ENCODE measurements around the gene ERVK3-1.
"Not testable (repeated sequence)": the region's sequence is repeated elsewhere in the genome, so short reads cannot be mapped to it uniquely, and the experiment has no call there.

The ERVK3-1 gene

DNA sequence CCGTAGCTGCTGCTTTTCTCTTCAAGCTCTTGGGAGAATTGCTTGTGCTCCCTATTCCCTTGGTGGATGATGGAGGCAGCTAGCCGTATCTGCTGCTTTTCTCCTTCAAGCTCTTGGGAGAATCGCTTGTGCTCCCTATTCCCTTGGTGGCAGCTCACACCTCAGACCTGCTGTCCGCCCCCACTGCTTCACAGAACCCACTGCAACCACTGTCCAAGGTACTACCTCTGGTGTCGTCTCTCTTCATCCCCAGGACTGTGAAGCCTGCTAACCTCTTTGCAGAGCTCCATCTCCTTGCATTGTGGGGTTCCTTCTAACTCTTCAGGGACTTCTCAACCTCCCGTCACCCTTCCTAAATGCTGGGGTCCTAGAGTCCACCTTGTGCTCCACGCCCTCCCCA is 4.6 kb upstream of the ERVK3-1 start:
- DNase-seq (ENCODE audit: extremely low spot score): no peak
- CTCF ChIA-PET: no interaction called here
- POLR2A ChIA-PET: no interaction called here
- TF ChIP-seq L3MBTL2 (conservative IDR thresholded peaks at IDR 0.05) (no peak), FOXM1 (IDR thresholded peaks at IDR 0.05; ENCODE audit: borderline replicate concordance) (no peak), BHLHE40 (IDR thresholded peaks at IDR 0.05; ENCODE audit: borderline replicate concordance) (no peak), SUZ12 (IDR thresholded peaks at IDR 0.05) (no peak), FOXA1 (IDR thresholded peaks at IDR 0.05) (no peak), TARDBP (IDR thresholded peaks at IDR 0.05) (no peak), ELF4 (IDR thresholded peaks at IDR 0.05) (no peak)

DNA sequence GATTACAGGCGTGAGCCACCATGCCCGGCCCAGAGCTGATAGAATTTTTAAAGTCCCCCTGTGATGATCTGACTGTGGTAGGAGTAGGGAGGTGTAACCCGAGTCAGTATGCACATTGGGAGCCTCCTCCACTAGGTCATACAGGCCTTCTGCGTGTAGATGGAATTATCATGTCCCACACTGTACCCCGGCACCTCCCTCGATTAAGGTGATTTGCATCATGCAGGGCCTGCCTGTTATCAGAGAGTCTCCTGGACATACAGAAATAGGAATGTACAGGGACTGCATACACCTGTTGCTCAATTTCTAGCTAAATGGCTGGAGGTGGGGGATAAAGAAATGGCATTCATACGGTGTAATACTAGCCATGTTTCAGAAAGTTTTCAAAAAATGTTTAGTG is 922 bp upstream of the ERVK3-1 start:
- POLR2A ChIA-PET: interaction anchor here (0.8 to 1.2 kb wide), 2 partner anchors 59 to 75 kb away, joined by 3 to 4 read pairs; partner anchors contain the start of gene ZNF497
- CTCF ChIA-PET: interaction anchor here (0.6 kb wide), 1 partner anchor 92 kb away, joined by 3 read pairs; no protein-coding TSS in a partner anchor
- DNase-seq (ENCODE audit: extremely low spot score): no peak
- TF ChIP-seq ZNF384 (IDR thresholded peaks at IDR 0.05) (no peak), FOXK2 (IDR thresholded peaks at IDR 0.05) (no peak), LEF1 (IDR thresholded peaks at IDR 0.05; ENCODE audit: borderline replicate concordance) (no peak), TARDBP (IDR thresholded peaks at IDR 0.05) (no peak), SP1 (IDR thresholded peaks at IDR 0.05) (no peak), HDGF (IDR thresholded peaks at IDR 0.05; ENCODE audit: borderline replicate concordance) (no peak), FOXM1 (IDR thresholded peaks at IDR 0.05; ENCODE audit: borderline replicate concordance) (no peak), NFRKB (IDR thresholded peaks at IDR 0.05) (no peak), L3MBTL2 (conservative IDR thresholded peaks at IDR 0.05) (no peak), ELF4 (IDR thresholded peaks at IDR 0.05) (no peak), ARNT (IDR thresholded peaks at IDR 0.05) (no peak), FOXA1 (IDR thresholded peaks at IDR 0.05) (no peak), BHLHE40 (IDR thresholded peaks at IDR 0.05; ENCODE audit: borderline replicate concordance) (no peak), SUZ12 (IDR thresholded peaks at IDR 0.05) (no peak), CTBP1 (IDR thresholded peaks at IDR 0.05; ENCODE audit: borderline replicate concordance) (no peak)
- TF ChIP-seq, protein P1, sequence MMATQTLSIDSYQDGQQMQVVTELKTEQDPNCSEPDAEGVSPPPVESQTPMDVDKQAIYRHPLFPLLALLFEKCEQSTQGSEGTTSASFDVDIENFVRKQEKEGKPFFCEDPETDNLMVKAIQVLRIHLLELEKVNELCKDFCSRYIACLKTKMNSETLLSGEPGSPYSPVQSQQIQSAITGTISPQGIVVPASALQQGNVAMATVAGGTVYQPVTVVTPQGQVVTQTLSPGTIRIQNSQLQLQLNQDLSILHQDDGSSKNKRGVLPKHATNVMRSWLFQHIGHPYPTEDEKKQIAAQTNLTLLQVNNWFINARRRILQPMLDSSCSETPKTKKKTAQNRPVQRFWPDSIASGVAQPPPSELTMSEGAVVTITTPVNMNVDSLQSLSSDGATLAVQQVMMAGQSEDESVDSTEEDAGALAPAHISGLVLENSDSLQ (IDR thresholded peaks at IDR 0.05): no peak

DNA sequence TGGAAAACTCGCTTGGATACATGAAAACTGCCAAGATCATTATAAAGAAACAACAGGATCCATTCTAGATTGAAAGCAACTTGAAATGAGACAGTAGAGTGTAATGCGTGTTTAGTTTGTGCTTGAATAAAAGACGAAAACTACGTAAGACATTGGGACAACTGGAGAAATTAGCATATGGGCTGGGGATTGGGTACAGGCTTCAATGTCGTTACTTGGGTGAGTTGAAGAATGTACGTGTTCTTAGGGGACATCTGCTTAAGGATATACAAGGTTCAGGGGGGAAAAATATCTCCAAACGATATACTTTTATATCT is 471 bp upstream of the ERVK3-1 start:
- ChIA-PET CTCF (no interaction called here), POLR2A (interaction anchor here (0.6 to 1.2 kb wide), 3 partner anchors 14 to 76 kb away, joined by 3 to 4 read pairs (median 3); partner anchors contain the start of gene ZNF497)
- no peak for DNase-seq (ENCODE audit: extremely low spot score)
- TF ChIP-seq TARDBP (IDR thresholded peaks at IDR 0.05) (no peak), BHLHE40 (IDR thresholded peaks at IDR 0.05; ENCODE audit: borderline replicate concordance) (no peak), L3MBTL2 (conservative IDR thresholded peaks at IDR 0.05) (no peak), ZNF384 (IDR thresholded peaks at IDR 0.05) (no peak), ARNT (IDR thresholded peaks at IDR 0.05) (no peak), FOXK2 (IDR thresholded peaks at IDR 0.05) (no peak), CTBP1 (IDR thresholded peaks at IDR 0.05; ENCODE audit: borderline replicate concordance) (no peak)
- TF ChIP-seq, protein P1 (IDR thresholded peaks at IDR 0.05): no peak

DNA sequence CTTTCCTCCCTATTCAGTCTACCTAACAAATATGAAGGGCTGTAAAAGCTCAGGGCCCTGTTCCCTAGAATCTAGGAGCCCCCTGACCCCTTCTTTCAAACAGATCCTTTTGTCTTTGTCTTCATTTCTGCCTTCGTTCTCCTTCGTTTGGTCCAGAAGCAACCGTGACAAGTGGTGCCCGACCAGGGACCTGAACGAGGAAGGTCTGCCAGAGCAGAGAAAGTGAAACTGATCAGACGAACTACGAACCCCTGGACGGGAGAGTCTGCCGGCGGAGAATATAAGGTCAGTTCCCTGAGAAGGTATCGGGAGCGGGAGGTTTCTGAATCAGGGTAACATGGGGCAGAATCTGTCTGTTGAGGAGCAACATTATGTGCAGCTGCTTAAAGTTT is 751 bp downstream of the ERVK3-1 start:
- TF ChIP-seq L3MBTL2 (conservative IDR thresholded peaks at IDR 0.05): no peak
- no peak for TF ChIP-seq SUZ12 (IDR thresholded peaks at IDR 0.05)
- TF ChIP-seq ARNT (IDR thresholded peaks at IDR 0.05): no peak
- no peak for TF ChIP-seq FOXA1 (IDR thresholded peaks at IDR 0.05)
- no peak for TF ChIP-seq BHLHE40 (IDR thresholded peaks at IDR 0.05; ENCODE audit: borderline replicate concordance)
- TF ChIP-seq NFRKB (IDR thresholded peaks at IDR 0.05): no peak
- no peak for TF ChIP-seq HDGF (IDR thresholded peaks at IDR 0.05; ENCODE audit: borderline replicate concordance)
- TF ChIP-seq, protein P1 (IDR thresholded peaks at IDR 0.05): no peak
- no peak for TF ChIP-seq FOXK2 (IDR thresholded peaks at IDR 0.05)
- TF ChIP-seq TARDBP (IDR thresholded peaks at IDR 0.05): no peak
- TF ChIP-seq FOXM1 (IDR thresholded peaks at IDR 0.05; ENCODE audit: borderline replicate concordance): no peak
- no peak for TF ChIP-seq ZNF384 (IDR thresholded peaks at IDR 0.05)
- no peak for TF ChIP-seq ELF4 (IDR thresholded peaks at IDR 0.05)
- no peak for TF ChIP-seq SP1 (IDR thresholded peaks at IDR 0.05)
- TF ChIP-seq LEF1 (IDR thresholded peaks at IDR 0.05; ENCODE audit: borderline replicate concordance): no peak
- TF ChIP-seq CTBP1 (IDR thresholded peaks at IDR 0.05; ENCODE audit: borderline replicate concordance): no peak
- no peak for DNase-seq (ENCODE audit: extremely low spot score)
- ChIA-PET CTCF (no interaction called here), POLR2A (interaction anchor here (1.4 to 1.5 kb wide), 2 partner anchors 21 to 123 kb away, joined by 3 to 4 read pairs; partner anchors contain the start of genes ZNF274 and ZSCAN22)

DNA sequence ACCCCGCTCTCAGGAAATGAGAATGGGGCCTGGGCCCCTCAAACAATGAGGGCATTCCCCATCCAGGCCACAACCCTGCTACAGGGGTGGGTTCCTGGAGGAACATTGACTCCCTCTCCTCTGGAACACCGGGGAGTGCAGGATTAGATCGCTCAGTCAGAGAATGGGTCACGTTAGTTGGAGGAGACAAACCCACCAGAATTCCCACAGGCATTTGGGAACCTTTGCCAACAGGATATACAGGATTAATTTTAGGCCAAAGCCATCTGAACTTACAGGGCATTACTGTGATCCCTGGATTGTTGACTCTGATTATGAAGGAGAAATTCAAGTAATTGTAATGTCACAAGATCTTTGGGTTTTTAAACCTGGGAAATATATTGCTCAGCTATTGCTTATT is 2.6 kb downstream of the ERVK3-1 start:
- DNase-seq (ENCODE audit: extremely low spot score): no peak
- ChIA-PET POLR2A (no interaction called here), CTCF (interaction anchor here (0.6 kb wide), 1 partner anchor 97 kb away, joined by 3 read pairs; no protein-coding TSS in a partner anchor)
- TF ChIP-seq, protein P1 (IDR thresholded peaks at IDR 0.05): no peak
- TF ChIP-seq CTBP1 (IDR thresholded peaks at IDR 0.05; ENCODE audit: borderline replicate concordance) (no peak), NFRKB (IDR thresholded peaks at IDR 0.05) (no peak), SUZ12 (IDR thresholded peaks at IDR 0.05) (no peak), SP1 (IDR thresholded peaks at IDR 0.05) (no peak), FOXM1 (IDR thresholded peaks at IDR 0.05; ENCODE audit: borderline replicate concordance) (no peak), ELF4 (IDR thresholded peaks at IDR 0.05) (no peak), FOXA1 (IDR thresholded peaks at IDR 0.05) (no peak), FOXK2 (IDR thresholded peaks at IDR 0.05) (no peak), ZNF384 (IDR thresholded peaks at IDR 0.05) (no peak), LEF1 (IDR thresholded peaks at IDR 0.05; ENCODE audit: borderline replicate concordance) (no peak), L3MBTL2 (conservative IDR thresholded peaks at IDR 0.05) (no peak), BHLHE40 (IDR thresholded peaks at IDR 0.05; ENCODE audit: borderline replicate concordance) (no peak), ARNT (IDR thresholded peaks at IDR 0.05) (no peak)

DNA sequence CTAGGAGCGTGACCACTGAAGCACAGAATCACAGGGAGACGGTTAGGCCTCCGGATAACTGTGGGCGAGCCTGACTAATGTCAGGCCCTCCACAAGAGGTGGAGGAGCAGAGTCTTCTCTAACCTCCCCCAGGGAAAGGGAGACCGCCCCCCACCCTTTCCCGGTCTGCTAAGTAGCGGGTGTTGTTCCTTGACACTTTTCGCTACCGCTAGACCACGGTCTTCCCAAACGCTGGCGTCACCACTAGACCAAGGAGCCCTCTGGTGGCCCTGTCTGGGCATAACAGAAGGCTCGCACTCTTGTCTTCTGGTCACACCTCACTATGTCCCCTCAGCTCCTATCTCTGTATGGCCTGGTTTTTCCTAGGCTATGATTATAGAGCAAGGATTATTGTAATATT is 5.5 kb downstream of the ERVK3-1 start:
- DNase-seq (ENCODE audit: extremely low spot score); POLR2A ChIA-PET; CTCF ChIA-PET: not testable (repeated sequence)

Measured in HEK293T (cell line).